Measurements from ENCODE around the gene PGC. TPM values are rescaled to one million over a fixed set of nuclear protein-coding genes. Genes with fewer than 3 reads are reported as not detected.

Gene PGC
- total and polyA plus RNA-seq, 2 of the 8 experiments (the other 6 are each of a cell fraction or from before 2014, with no cell fraction given), result 0.09 TPM; not detected in 1

DNA sequence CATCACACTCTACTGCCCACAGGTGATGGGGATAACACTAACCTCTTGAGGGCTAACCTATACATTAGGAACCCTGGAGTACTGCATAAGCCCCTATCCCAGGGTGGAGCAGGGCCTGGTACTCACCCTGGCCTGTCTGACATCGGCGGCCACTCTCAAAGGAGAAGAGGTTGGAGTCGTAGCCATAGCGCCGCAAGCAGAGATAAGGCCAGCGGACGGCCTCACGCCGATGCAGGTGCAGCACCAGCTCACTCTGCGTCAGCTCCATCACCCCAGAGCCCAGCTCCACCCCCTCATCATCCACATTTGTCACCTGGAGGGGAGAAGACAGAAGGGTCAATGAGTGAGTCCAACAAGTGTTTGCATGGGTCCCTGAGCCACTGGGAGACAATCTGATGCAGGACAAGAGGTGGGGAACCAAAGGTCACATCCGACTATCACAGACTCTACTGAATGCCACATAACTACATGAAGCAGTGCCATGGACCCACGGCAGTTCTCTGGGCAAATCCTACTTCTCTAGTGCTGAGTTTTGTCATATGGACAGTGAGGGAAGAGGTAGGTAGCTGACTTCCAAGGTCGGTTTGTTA is 28.2 kb upstream of the PGC start (continued):
- TF ChIP-seq, protein P1, sequence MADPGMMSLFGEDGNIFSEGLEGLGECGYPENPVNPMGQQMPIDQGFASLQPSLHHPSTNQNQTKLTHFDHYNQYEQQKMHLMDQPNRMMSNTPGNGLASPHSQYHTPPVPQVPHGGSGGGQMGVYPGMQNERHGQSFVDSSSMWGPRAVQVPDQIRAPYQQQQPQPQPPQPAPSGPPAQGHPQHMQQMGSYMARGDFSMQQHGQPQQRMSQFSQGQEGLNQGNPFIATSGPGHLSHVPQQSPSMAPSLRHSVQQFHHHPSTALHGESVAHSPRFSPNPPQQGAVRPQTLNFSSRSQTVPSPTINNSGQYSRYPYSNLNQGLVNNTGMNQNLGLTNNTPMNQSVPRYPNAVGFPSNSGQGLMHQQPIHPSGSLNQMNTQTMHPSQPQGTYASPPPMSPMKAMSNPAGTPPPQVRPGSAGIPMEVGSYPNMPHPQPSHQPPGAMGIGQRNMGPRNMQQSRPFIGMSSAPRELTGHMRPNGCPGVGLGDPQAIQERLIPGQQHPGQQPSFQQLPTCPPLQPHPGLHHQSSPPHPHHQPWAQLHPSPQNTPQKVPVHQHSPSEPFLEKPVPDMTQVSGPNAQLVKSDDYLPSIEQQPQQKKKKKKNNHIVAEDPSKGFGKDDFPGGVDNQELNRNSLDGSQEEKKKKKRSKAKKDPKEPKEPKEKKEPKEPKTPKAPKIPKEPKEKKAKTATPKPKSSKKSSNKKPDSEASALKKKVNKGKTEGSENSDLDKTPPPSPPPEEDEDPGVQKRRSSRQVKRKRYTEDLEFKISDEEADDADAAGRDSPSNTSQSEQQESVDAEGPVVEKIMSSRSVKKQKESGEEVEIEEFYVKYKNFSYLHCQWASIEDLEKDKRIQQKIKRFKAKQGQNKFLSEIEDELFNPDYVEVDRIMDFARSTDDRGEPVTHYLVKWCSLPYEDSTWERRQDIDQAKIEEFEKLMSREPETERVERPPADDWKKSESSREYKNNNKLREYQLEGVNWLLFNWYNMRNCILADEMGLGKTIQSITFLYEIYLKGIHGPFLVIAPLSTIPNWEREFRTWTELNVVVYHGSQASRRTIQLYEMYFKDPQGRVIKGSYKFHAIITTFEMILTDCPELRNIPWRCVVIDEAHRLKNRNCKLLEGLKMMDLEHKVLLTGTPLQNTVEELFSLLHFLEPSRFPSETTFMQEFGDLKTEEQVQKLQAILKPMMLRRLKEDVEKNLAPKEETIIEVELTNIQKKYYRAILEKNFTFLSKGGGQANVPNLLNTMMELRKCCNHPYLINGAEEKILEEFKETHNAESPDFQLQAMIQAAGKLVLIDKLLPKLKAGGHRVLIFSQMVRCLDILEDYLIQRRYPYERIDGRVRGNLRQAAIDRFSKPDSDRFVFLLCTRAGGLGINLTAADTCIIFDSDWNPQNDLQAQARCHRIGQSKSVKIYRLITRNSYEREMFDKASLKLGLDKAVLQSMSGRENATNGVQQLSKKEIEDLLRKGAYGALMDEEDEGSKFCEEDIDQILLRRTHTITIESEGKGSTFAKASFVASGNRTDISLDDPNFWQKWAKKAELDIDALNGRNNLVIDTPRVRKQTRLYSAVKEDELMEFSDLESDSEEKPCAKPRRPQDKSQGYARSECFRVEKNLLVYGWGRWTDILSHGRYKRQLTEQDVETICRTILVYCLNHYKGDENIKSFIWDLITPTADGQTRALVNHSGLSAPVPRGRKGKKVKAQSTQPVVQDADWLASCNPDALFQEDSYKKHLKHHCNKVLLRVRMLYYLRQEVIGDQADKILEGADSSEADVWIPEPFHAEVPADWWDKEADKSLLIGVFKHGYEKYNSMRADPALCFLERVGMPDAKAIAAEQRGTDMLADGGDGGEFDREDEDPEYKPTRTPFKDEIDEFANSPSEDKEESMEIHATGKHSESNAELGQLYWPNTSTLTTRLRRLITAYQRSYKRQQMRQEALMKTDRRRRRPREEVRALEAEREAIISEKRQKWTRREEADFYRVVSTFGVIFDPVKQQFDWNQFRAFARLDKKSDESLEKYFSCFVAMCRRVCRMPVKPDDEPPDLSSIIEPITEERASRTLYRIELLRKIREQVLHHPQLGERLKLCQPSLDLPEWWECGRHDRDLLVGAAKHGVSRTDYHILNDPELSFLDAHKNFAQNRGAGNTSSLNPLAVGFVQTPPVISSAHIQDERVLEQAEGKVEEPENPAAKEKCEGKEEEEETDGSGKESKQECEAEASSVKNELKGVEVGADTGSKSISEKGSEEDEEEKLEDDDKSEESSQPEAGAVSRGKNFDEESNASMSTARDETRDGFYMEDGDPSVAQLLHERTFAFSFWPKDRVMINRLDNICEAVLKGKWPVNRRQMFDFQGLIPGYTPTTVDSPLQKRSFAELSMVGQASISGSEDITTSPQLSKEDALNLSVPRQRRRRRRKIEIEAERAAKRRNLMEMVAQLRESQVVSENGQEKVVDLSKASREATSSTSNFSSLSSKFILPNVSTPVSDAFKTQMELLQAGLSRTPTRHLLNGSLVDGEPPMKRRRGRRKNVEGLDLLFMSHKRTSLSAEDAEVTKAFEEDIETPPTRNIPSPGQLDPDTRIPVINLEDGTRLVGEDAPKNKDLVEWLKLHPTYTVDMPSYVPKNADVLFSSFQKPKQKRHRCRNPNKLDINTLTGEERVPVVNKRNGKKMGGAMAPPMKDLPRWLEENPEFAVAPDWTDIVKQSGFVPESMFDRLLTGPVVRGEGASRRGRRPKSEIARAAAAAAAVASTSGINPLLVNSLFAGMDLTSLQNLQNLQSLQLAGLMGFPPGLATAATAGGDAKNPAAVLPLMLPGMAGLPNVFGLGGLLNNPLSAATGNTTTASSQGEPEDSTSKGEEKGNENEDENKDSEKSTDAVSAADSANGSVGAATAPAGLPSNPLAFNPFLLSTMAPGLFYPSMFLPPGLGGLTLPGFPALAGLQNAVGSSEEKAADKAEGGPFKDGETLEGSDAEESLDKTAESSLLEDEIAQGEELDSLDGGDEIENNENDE (IDR thresholded peaks at IDR 0.05; ENCODE audit: insufficient replicate concordance, low read length), result no peak
- TF ChIP-seq SIN3A (conservative IDR thresholded peaks at IDR 0.05 in 1 of 2, IDR thresholded peaks at IDR 0.05 in 1 of 2; ENCODE audit: low read depth in 1 of 2, low read length in 2 of 2), result 0 out of 4 replicates have a peak, but pooled peaks of 1 of the 2 experiments have one; percentile 10

All from H1 (cell line).